Smooth muscle cell of the brain vasculature (primary cell): ENCODE data around the gene RASA3.
"Not testable (repeated sequence)": the region's sequence is repeated elsewhere in the genome, so short reads cannot be mapped to it uniquely, and the experiment has no call there.

ENCODE experiments used
- DNase-seq: peaks from one replicate; pipeline ENCODE4 v3.0.0-alpha.2; 2012; ENCODE audit warnings: low read depth, low spot score

Gene RASA3

GRCh38 chr13:114081761-114082681 lies 50.4 kb downstream of the RASA3 start:
- no peak for DNase-seq

GRCh38 chr13:114080739-114081561 lies 51.5 kb downstream of the RASA3 start:
- no peak for DNase-seq

GRCh38 chr13:114079601-114080536 lies 52.6 kb downstream of the RASA3 start:
- no peak for DNase-seq

- no peak for DNase-seq
These were observed 53.7 kb downstream of the RASA3 start for GRCh38 chr13:114078461-114079451.

- DNase-seq: no peak
These were observed 54.5 kb downstream of the RASA3 start for GRCh38 chr13:114077933-114078325.

- DNase-seq: no peak
These were observed 55.1 kb downstream of the RASA3 start for GRCh38 chr13:114077099-114077932.

GRCh38 chr13:114076329-114077090 lies 55.9 kb downstream of the RASA3 start:
- DNase-seq: no peak

GRCh38 chr13:114075811-114076210 lies 56.6 kb downstream of the RASA3 start:
- not testable (repeated sequence) for DNase-seq

- no peak for DNase-seq
These were observed 57.6 kb downstream of the RASA3 start for GRCh38 chr13:114074671-114075315.

- no peak for DNase-seq
These were observed 58.4 kb downstream of the RASA3 start for GRCh38 chr13:114073881-114074612.

GRCh38 chr13:114072421-114072820 lies 60.0 kb downstream of the RASA3 start:
- DNase-seq: no peak

GRCh38 chr13:114071991-114072390 lies 60.4 kb downstream of the RASA3 start:
- DNase-seq: no peak

GRCh38 chr13:114071410-114071809 lies 61.0 kb downstream of the RASA3 start:
- no peak for DNase-seq

- DNase-seq: no peak
These were observed 62.2 kb downstream of the RASA3 start for GRCh38 chr13:114070098-114070799.

GRCh38 chr13:114069376-114070097 lies 62.9 kb downstream of the RASA3 start:
- DNase-seq: no peak
